ENCODE measurements around the gene FERMT2.

- TF ChIP-seq CTCF (IDR thresholded peaks at IDR 0.05) (no peak), EP300 (IDR thresholded peaks at IDR 0.05) (no peak), POLR2AphosphoS5 (IDR thresholded peaks at IDR 0.05) (no peak)
Observed at GRCh38 chr14:52834440-52834842, 116.4 kb downstream of the FERMT2 start.
